ENCODE data around the gene GMPR2. TPM values are rescaled to one million over a fixed set of nuclear protein-coding genes. Genes with fewer than 3 reads are reported as not detected.

GMPR2 gene
- total and polyA plus RNA-seq, 2 of the 4 experiments (the other 2 are of a cell fraction), result 63.7 to 92.5 TPM

- no peak for TF ChIP-seq NFE2L2 (IDR thresholded peaks at IDR 0.05; ENCODE audit: low read depth, low read length)
- no peak for TF ChIP-seq RAD21 (IDR thresholded peaks at IDR 0.05; ENCODE audit: low read length)
- TF ChIP-seq USF2 (IDR thresholded peaks at IDR 0.05; ENCODE audit: low read depth, low read length), result no peak
- TF ChIP-seq RCOR1 (IDR thresholded peaks at IDR 0.05; ENCODE audit: insufficient replicate concordance, low read length), result no peak
- TF ChIP-seq CEBPB (IDR thresholded peaks at IDR 0.05; ENCODE audit: low read depth, low read length), result no peak
- no peak for TF ChIP-seq MAZ (IDR thresholded peaks at IDR 0.05; ENCODE audit: borderline replicate concordance, low read depth, low read length)
- H3K56ac ChIP-seq (ENCODE audit: extremely low read depth, insufficient read depth, low read length), result peak overlapping the region; percentile 74; the same call in 1 of the 2 replicates
- intact Hi-C loops (cut with micrococcal nuclease) (no loop called here), dilution Hi-C loops (cut with HindIII; ENCODE audit: low sequenced_read_pairs, unreplicated experiment) (no loop called here), in situ Hi-C loops (cut with MboI; ENCODE audit: low sequenced_read_pairs) (loop anchor here (10.0 kb wide), 1 partner anchor 201 kb away; no protein-coding TSS in a partner anchor)
- H3K23ac ChIP-seq (ENCODE audit: low read depth, low read length), result peak overlapping the region; percentile 85; the same call in 1 of the 2 replicates
- H3K18ac ChIP-seq (ENCODE audit: low read depth, low read length), result no peak overlapping the region
- H4K91ac ChIP-seq (ENCODE audit: insufficient read depth, low read depth, low read length), result peak overlapping the region; percentile 91
- DNase-seq, result no peak
- H4K5ac ChIP-seq (ENCODE audit: low read depth, low read length), result peak overlapping the region; percentile 91
- H3K4me1 ChIP-seq (ENCODE audit: control insufficient read depth, insufficient read depth, low read length), result peaks cover 8% of the 10 kb centered on the region
- BruUV-seq (replicated peaks), result no TSS peak
- H3K9me1 ChIP-seq (ENCODE audit: insufficient read depth, low read length), result peaks cover 16% of the 10 kb centered on the region
- H3K27ac ChIP-seq (ENCODE audit: insufficient read depth, low read length), result peak overlapping the region; percentile 91; the same call in 1 of the 2 replicates
- H2BK15ac ChIP-seq (ENCODE audit: low read depth, low read length), result peak overlapping the region; percentile 57; the same call in 1 of the 3 replicates
- H3K36me3 ChIP-seq (ENCODE audit: control insufficient read depth, insufficient read depth, low read length), result peaks cover 25% of the 10 kb centered on the region
- H2BK20ac ChIP-seq (ENCODE audit: low read depth, low read length), result no peak overlapping the region
- H3K14ac ChIP-seq (replicated peaks; ENCODE audit: low read depth, low read length), result peak overlapping the region; percentile 96
- peak overlapping the region; percentile 95; the same call in 1 of the 2 replicates for H2AK5ac ChIP-seq (ENCODE audit: low read depth, low read length)
- peak overlapping the region; percentile 92 for H2BK5ac ChIP-seq (ENCODE audit: low read depth, low read length, poor library complexity, severe bottlenecking)
- ATAC-seq (ENCODE audit: low read depth), result no peak
- no peaks in the 10 kb centered on the region for H4K20me1 ChIP-seq (ENCODE audit: insufficient read depth, low read length)
- peak overlapping the region; percentile 97 for H3K4ac ChIP-seq (ENCODE audit: low read depth, low read length)
- CTCF ChIA-PET, result no interaction called here
- H3K4me2 ChIP-seq (ENCODE audit: low read depth, low read length), result peak overlapping the region; percentile 74
- WGBS, 2 experiments (ENCODE audit: extremely low coverage in 2 of 2, insufficient read length in 1 of 2), result no CpG with 5 or more reads among the region's 2 CpGs
- peak overlapping the region; percentile 98 to 100 for H4K8ac ChIP-seq (ENCODE audit: low read depth in 2 of 2, low read length in 2 of 2)
- peak overlapping the region; percentile 80; the same call in 1 of the 2 replicates for H3K9ac ChIP-seq (ENCODE audit: low read depth, low read length)
- H3K9me3 ChIP-seq (ENCODE audit: control insufficient read depth, insufficient read depth, low read length), result no peaks in the 10 kb centered on the region
- POLR2A ChIA-PET (ENCODE audit: unreplicated experiment), result interaction anchor here (1.2 kb wide), 1 partner anchor 9 kb away, joined by 3 read pairs; the partner anchor contains the start of gene TINF2
- H3K79me1 ChIP-seq (ENCODE audit: low read depth in 1 of 2, low read length in 2 of 2), result peaks cover 47 to 85% of the 10 kb centered on the region in 2 experiments
- peak overlapping the region; percentile 95 for H2AK9ac ChIP-seq (replicated peaks; ENCODE audit: low read depth, low read length, poor library complexity)
- peak overlapping the region; percentile 100 for H2AFZ ChIP-seq (replicated peaks; ENCODE audit: low read length, poor library complexity)
- H3K4me3 ChIP-seq (ENCODE audit: insufficient read depth, low read depth, low read length), result peak overlapping the region; percentile 56
- no peaks in the 10 kb centered on the region for H3K27me3 ChIP-seq (ENCODE audit: control insufficient read depth, insufficient read depth, low read length)
- H2BK120ac ChIP-seq (ENCODE audit: low read depth, low read length), result peak overlapping the region; percentile 96; the same call in 1 of the 2 replicates
These were observed 773 bp downstream of the GMPR2 start for GRCh38 chr14:24233538-24233866.

Data from IMR-90 (cell line).